Loucy (cell line): ENCODE results near the gene AP1B1.

Source experiments
- H2AFZ ChIP-seq: fragments of 200-600 bp; sonication (generic); 2 replicates; pipeline ENCODE4 v1.6.0; 2016; ENCODE audit warnings: antibody characterized with exemption, mild to moderate bottlenecking, low read length, moderate library complexity
- H3F3A ChIP-seq: fragments of 200-600 bp; 2 replicates; pipeline ENCODE4 v1.6.0; 2016; ENCODE audit warnings: antibody characterized with exemption, low read depth, mild to moderate bottlenecking
- H3K27me3 ChIP-seq: fragments of 200-600 bp; sonication (generic); 2 replicates; pipeline ENCODE4 v1.6.1; 2014; ENCODE audit warnings: low read length, mild to moderate bottlenecking; ENCODE audit not compliant: insufficient read depth, poor library complexity, severe bottlenecking
- H3K36me3 ChIP-seq: fragments of 200-600 bp; sonication (generic); 2 replicates; pipeline ENCODE4 v1.6.1; 2016; ENCODE audit warnings: low read length; ENCODE audit not compliant: insufficient read depth
- H3K4me1 ChIP-seq: fragments of 200-600 bp; sonication (generic); 2 replicates; pipeline ENCODE4 v1.5.1; 2014; ENCODE audit warnings: low read length, mild to moderate bottlenecking; ENCODE audit not compliant: insufficient read depth, poor library complexity, severe bottlenecking
- H3K4me2 ChIP-seq: fragments of 200-600 bp; sonication (generic); 2 replicates; pipeline ENCODE4 v1.6.0; 2014; ENCODE audit warnings: antibody characterized with exemption, low read length, low read depth, mild to moderate bottlenecking; ENCODE audit not compliant: poor library complexity, severe bottlenecking
- H3K4me3 ChIP-seq: fragments of 200-600 bp; sonication (generic); 2 replicates; pipeline ENCODE4 v1.5.1; 2014; ENCODE audit warnings: low read length, mild to moderate bottlenecking, mixed read lengths; ENCODE audit not compliant: poor library complexity, severe bottlenecking
- H3K79me2 ChIP-seq: fragments of 200-600 bp; sonication (generic); 2 replicates; pipeline ENCODE4 v1.6.1; 2014; ENCODE audit warnings: low read length; ENCODE audit not compliant: insufficient read depth
- H3K9ac ChIP-seq: fragments of 200-600 bp; sonication (generic); 2 replicates; pipeline ENCODE4 v1.6.0; 2014; ENCODE audit warnings: mild to moderate bottlenecking, low read depth, low read length, moderate library complexity; ENCODE audit not compliant: poor library complexity, severe bottlenecking
- H3K9me2 ChIP-seq: fragments of 200-600 bp; sonication (generic); replicated peaks from 2 replicates; pipeline ENCODE4 v1.6.1; 2016; ENCODE audit warnings: low read depth, low read length, mixed read lengths
- H3K9me3 ChIP-seq: fragments of 200-600 bp; sonication (generic); 2 replicates; pipeline ENCODE4 v1.6.1; 2014; ENCODE audit warnings: mild to moderate bottlenecking, antibody characterized with exemption, low read length, low read depth; ENCODE audit not compliant: insufficient read depth
- H4K20me1 ChIP-seq: fragments of 200-600 bp; sonication (generic); 2 replicates; pipeline ENCODE4 v1.6.0; 2014; ENCODE audit warnings: antibody characterized with exemption, low read length, mild to moderate bottlenecking; ENCODE audit not compliant: insufficient read depth, poor library complexity, severe bottlenecking
- CTCF ChIP-seq: fragments of 200-600 bp; sonication (generic); conservative IDR thresholded peaks from 2 replicates; pipeline ENCODE4 v1.5.1; 2014; ENCODE audit warnings: mild to moderate bottlenecking, antibody characterized with exemption, low read length
- EZH2phosphoT487 ChIP-seq: fragments of 200-600 bp; IDR thresholded peaks from 2 replicates; pipeline ENCODE4 v1.6.1; 2018; ENCODE audit warnings: antibody characterized with exemption, mild to moderate bottlenecking, moderate library complexity, borderline replicate concordance

Gene AP1B1

GRCh38 chr22:29343313-29343805 lies 45.0 kb downstream of the AP1B1 start:
- no peaks in the 10 kb centered on the region for H3K9me3 ChIP-seq
- no peaks in the 10 kb centered on the region for H3K4me1 ChIP-seq
- H3K36me3 ChIP-seq: peaks cover 80% of the 10 kb centered on the region; the same call in 1 of the 2 replicates
- TF ChIP-seq EZH2phosphoT487: no peak
- TF ChIP-seq CTCF: no peak
- H3F3A ChIP-seq: no peaks in the 10 kb centered on the region
- H2AFZ ChIP-seq: no peak overlapping the region
- H4K20me1 ChIP-seq: no peaks in the 10 kb centered on the region
- H3K27me3 ChIP-seq: no peaks in the 10 kb centered on the region
- no peaks in the 10 kb centered on the region for H3K79me2 ChIP-seq
- H3K4me2 ChIP-seq: no peak overlapping the region
- H3K4me3 ChIP-seq: no peak overlapping the region
- H3K9ac ChIP-seq: no peak overlapping the region
- H3K9me2 ChIP-seq: no peaks in the 10 kb centered on the region

GRCh38 chr22:29342577-29343312 lies 45.6 kb downstream of the AP1B1 start:
- TF ChIP-seq EZH2phosphoT487 (no peak), CTCF (no peak)
- Histone ChIP-seq H3K79me2 (no peaks in the 10 kb centered on the region), H3F3A (no peaks in the 10 kb centered on the region), H3K9me2 (no peaks in the 10 kb centered on the region), H3K9me3 (no peaks in the 10 kb centered on the region), H2AFZ (no peak overlapping the region), H3K4me2 (no peak overlapping the region), H3K27me3 (no peaks in the 10 kb centered on the region), H3K4me3 (no peak overlapping the region), H4K20me1 (no peaks in the 10 kb centered on the region), H3K9ac (no peak overlapping the region), H3K4me1 (no peaks in the 10 kb centered on the region), H3K36me3 (peaks cover 80% of the 10 kb centered on the region; the same call in 1 of the 2 replicates)

- Histone ChIP-seq H3K9me2 (no peaks in the 10 kb centered on the region), H3K4me2 (no peak overlapping the region), H3K79me2 (no peaks in the 10 kb centered on the region), H3K4me1 (no peaks in the 10 kb centered on the region), H3K4me3 (no peak overlapping the region), H3F3A (no peaks in the 10 kb centered on the region), H4K20me1 (no peaks in the 10 kb centered on the region), H3K9ac (no peak overlapping the region), H3K36me3 (peaks cover 80% of the 10 kb centered on the region; the same call in 1 of the 2 replicates), H3K9me3 (no peaks in the 10 kb centered on the region), H3K27me3 (no peaks in the 10 kb centered on the region), H2AFZ (no peak overlapping the region)
- TF ChIP-seq CTCF (no peak), EZH2phosphoT487 (no peak)
These were observed 46.2 kb downstream of the AP1B1 start for GRCh38 chr22:29342177-29342576.
